Measurements from ENCODE around the gene ASB10.

ASB10 gene

DNA sequence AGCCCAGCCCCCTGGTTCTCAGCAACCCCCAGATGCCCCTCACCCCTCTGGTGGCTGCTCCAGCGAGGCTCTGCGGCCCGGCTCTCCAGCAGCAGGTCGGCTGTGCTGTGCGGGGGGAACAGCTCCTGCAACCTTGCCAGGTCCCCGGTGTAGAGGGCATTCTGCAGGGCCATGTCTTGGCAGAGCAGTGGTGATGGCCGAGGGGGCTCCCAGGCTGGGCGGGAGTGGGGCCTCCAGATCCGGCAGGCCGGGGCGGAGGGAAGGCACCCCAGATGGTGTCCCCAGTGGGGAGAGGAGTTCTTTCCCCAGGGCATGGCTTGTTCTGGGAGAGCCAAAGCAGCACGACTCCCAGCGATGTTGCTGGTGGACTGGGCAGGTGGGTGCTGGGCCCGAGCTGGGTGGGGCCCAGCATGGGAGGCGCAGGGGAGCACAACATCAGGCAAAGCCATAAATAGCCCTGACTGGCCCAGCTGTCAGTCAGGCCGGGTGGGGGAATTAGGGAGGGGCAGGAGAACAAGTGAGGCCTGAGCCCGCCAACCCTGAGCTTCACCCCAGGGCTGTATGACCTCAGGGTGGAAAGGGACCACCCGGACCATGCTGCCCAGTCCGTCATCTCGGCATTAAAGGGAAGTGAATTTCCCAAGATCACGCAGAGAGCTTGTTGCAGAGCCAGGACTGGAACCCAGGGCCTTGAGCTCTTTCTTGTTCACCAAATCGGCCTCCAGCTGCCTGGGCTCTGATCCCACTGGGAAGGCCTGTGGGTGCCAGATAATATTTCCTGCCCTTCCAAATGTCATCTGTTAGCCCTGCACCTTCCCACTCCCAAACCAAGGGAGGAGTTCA is 580 bp upstream of the ASB10 start:
- DNase-seq: no peak

DNA sequence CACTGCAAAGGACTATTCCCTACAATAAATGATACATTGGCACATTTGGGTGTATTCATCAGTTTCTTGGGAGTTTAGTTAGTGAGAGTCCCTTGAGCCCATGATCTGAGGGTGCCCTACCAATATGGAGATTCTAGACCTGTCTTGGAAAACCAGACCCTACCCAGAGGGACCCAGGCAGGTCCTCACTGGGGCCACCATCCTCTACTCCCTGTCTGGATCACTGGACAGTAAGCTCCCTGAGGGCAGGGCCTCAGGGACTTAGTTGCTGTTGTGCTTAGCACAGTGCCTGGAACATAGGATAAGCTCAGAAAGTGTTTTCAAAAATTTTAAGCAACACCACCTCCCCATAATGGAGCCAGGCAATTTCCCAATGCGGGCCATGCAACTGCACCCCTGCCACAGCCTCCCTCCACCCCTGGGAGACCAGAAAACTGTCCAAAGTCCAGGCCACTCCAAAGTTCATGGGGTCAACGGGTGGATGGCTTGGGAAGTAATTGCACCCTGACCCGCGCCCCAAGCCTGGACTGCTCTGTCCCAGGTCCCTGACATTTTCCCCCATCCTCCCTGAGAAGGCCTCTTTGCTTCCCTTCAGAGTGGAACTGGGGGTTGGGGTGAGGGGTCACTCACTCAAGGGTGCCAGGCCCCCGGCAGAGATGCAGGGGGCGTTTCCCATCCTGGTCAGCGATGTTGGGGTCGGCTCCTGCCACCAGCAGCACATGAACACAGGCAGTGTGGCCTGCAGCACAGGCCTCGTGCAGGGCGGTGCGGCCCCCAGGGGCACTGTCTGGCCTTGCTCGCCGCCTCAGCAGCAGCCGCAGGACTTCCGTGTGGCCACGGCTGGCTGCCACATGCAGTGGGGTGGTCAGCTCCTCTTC is 1.0 kb downstream of the ASB10 start:
- no peak for DNase-seq

DNA sequence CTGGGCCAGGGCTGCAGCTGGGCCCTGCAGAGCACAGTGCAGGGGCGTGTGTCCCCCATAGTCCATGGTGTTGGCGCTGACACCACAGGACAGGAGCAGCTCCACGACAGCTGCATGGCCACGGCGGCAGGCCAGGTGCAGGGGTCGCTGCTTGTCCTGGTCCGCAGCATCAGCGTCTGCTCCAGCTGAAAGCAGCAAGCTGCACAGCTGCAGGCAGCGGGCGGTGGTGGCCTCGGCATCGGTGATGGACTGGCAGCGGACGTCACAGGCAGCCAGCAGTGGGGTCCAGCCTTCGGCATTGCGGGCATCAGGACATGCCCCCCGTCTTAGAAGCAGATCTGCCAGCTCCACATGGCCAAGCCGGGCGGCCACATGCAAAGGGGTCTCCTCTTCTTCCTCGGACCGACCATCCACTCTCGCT is 6.0 kb downstream of the ASB10 start:
- no peak for DNase-seq

DNA sequence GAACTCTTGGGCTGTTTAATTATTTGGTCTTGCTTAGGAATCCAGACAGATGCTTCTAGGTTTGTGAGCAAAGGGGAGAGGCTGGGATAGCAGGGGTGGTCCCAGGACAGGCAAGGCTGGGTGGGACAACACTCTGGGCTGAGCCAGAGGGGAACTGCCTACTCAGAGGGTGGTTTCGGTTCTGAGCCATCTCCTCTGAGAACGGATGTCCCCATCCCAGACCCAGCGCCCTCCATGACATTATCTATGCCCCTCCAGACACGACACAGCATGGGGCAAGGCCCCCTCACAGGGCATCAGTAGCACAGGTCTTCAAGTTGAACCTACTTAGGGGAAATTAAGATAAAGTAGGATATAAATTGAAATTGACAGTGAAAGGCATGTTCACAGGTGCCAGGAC is 7.1 kb downstream of the ASB10 start:
- no peak for DNase-seq

- no peak for DNase-seq
These were observed 7.7 kb downstream of the ASB10 start for GRCh38 chr7:151179287-151179860.

DNA sequence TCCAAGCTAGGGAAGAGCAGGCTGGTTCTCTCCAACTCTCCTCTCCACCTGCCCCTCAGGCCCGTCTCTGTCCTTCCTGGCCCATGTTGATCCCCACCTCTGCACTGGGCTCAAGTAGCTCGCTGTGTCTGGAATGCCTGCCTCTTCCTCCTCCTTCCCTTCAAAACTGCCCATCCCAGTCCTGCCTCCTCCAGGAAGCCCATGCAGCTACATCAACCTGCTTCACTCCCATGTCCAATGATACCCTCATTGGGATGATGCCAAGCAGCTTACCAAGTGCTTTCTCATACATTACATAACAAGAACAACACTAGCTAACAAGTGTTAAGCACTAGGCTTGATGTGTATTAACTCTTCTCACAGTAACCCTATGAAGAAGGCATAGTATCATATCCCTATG is 8.2 kb downstream of the ASB10 start:
- DNase-seq: no peak

- no peak for DNase-seq
These were observed 8.8 kb downstream of the ASB10 start for GRCh38 chr7:151178236-151178635.

DNA sequence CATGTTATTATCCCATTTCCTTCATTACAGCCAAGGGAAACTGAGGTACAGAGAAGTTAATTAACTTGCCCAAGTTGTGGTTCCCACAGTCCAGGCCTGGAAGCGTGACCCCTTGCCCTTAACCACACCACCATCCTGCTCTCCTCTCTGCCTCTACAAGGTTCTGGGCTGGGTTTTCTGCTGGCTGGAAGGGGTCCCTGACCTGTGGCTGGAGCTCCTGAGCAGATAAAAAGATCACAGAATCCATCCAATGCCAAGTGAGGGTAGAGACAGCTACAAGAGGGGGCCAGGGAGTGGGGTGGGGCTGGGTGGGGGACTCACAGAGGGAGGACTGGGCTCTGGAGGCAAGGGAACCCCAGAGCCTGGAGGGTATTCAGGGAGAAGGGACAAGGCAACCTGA is 9.7 kb downstream of the ASB10 start:
- no peak for DNase-seq

DNA sequence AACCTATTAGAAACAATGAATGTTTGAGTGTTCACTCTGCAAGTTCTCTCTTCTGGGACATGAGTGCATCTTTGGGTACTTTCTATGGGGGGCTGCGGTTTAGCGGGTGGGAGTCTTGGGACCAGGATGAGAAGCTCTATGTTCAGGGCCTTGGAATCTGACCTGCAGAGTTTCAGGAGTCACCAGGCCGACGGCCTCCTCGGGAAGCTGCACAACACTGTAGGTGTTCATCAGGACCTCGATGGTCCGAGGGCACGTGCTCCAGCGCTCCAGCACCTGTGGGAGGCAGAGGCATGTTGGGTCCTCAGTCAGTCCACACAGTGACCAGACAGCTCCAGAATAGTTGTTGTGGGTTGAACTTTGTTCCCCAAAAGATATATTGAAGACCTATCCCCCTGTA is 10.6 kb downstream of the ASB10 start:
- no peak for DNase-seq

DNA sequence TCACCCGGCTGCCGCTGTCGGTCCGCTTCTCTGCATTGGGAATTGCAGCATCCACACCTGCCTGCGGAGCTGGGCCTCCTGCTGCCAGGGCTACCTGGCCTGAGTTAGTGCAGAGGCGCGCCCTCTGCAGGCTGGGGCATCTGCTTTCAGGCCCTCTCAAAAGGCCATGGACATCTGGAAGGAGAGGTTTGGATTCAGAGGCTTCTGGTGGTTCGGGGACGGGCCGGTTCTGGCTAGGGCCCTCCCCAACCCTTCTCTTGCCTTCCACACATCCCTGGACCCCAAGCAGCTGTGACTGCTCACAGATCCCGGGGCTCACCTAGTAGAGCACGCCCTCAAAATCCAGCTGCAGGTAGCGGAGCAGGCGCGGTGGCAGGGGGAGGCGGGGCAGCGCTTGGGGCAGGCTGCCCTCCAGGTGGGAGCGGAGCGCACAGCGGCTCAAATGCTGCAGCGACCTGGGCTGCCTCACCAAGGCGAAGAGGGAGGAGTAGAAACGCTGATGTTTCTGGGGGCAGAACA is 11.2 kb downstream of the ASB10 start:
- no peak for DNase-seq

DNA sequence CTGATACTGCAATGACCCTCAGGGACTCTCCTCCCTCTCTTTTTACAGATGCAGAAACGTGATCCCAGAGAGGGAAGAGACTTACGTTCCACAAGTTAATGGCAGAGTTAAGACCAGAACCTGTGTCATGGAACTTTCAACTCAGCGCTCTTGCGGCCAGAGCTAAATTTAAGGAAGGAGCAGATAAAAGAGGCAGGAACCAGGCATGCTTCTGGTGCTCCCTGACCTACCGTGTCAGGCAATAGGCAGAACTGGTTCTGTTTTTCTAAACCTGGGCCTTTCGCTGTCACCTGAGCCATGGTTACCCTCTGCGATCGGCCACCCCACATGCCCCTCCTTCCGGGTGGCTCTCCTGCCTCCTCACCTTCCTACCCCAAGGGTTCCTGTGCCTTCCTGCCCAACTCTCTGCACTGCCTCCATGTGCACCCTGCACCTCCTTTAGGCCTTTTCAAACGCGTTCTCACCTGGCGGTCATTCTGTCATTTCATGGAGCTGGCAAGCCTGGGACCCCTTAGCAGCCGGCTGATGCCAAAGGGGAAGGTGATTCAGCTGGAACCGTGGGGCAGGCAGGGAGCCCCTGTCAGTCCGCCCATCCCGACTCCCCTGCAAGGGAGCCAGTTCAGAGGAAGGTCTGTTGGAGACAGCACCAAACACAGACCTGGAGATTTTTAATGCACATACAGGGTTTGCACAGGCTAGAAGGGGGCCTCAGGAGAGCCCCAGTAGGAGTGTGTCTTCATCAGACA is 11.8 kb downstream of the ASB10 start:
- no peak for DNase-seq

- no peak for DNase-seq
These were observed 12.6 kb downstream of the ASB10 start for GRCh38 chr7:151174246-151175046.

DNA sequence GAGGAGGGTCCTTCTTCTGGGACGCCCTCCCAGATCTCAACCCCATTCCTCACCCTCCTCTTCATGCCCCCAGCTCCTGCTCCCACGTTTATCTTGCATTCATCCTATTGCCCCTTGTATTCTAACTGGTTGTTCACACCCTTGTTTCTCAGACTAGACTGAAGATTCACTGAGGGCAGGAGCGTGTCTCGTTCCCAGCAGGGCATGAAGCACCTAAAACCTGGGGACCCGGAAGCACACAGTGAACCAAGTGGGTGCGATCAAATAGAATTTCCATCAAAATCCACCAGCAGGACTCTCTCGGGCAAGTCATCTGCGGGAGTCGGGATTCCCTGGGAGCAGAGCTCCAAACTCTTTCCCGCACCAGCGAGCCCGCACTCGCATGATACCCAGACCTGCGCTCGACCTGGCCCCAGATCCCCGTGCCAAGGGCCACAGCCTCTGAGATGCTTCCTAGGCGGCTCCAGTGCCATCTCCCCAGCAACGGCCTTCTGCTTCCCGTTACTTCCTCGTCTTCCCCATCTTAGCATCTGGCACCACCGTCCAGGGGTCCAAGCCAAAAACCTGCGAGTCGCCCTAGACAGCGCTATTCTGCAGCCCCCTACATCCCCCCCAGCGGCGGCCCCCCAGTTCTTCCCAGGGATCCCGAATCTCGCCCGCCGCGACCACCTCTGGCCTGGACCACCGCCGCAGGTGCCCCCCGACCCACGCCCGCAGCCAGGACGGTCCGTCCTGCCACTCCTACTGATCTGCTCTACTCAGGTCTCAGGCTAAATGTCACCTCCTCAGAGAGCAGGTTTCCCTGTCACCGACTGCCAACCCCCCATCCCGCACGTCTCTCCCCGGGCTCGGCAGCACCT is 13.4 kb downstream of the ASB10 start:
- no peak for DNase-seq

- DNase-seq: peak; percentile 69
These were observed 14.5 kb downstream of the ASB10 start for GRCh38 chr7:151172273-151173141.

GRCh38 chr7:151168787-151169162 is 18.3 kb downstream of the ASB10 start:
- DNase-seq: no peak

GRCh38 chr7:151168003-151168786 is 18.9 kb downstream of the ASB10 start:
- DNase-seq: no peak

DNA sequence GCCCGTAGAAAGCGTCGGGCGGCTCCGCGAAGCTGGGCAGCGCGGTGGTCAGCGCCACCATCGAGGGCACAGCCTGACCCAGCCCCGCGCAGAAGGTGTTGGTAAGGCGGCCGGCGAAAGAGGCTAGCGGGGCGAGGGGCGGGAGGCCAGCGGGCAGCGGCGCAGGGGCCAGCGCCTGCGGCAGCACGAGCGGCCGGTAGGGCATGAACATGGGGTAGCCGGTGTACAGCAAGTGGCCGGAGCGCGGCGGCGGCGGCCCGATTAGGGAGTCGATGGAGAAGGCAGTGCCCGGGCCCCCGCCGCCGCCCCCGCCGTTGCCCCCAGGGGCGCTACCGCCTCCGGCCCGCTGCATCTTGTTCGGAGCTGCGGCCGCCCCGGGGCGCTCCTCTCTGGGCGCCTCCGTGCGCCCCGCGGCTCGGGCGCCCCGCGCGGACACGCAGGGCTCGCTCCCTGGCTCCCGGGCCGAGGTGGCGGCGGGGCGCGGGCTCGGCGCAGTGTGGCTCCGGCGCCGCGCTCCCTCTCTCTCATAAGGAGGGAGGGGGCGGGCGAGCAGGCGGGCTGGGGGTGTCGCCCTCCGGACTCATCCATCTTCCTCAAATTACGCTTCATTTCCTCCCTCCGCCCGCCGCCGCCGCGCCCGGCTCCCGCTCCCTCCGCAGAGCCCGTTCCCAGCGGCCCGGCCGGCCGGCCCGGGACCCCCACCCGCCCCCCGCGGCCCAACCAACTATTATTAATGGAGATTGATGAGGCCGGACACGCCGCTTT is 19.7 kb downstream of the ASB10 start, which contains the start of gene GBX1:
Gene GBX1, minus strand, starts transcription at position 498 of the 765 bp plus-strand sequence. Its CDS starts 146 bp downstream, at position 352.
- DNase-seq: no peak

DNA sequence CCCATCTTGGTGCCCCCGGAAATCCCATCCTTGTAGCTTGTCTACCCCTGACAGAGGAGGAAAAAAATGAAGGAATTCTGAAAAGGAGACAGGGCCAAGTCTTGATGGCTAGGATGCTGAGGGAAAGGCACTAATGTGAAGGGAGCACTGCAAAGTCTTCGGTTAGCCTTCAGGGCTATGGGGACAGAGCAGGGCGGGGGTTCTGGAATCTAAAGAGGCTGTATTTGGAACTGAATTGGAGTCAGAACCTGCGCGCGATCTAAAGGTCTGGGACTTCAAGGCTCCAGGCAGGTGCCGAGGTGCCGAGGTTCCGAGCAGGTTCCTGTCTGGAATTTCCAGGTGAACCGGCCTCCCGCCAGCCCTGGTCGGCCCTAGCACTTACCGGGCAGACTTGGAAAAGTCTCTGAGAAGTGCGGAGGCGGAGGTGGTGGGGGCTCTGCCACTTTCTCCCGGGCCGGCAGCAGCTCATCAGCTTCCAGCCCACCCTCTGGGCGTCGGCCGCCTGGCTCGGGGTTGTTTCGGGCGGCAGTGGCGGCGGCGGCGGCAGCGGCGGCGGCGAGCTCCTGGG is 20.3 kb downstream of the ASB10 start:
- no peak for DNase-seq
